HAP-1 (cell line): ENCODE results near the gene MMP27.

Experiments used
- DNase-seq, 2 experiments: peaks; one replicate each; pipeline ENCODE4 v3.0.0-alpha.2; 2016 to 2020; ENCODE audit warnings: low spot score in 2 of 2
- H3K27me3 ChIP-seq: fragments of 250-450 bp; sonication (Bioruptor Pico); 2 replicates; pipeline ENCODE4 v1.5.1; 2020; ENCODE audit warnings: low read depth, mild to moderate bottlenecking, moderate library complexity
- H3K36me3 ChIP-seq: fragments of 250-450 bp; sonication (Bioruptor Pico); replicated peaks from 2 replicates; pipeline ENCODE4 v1.5.1; 2020; ENCODE audit warnings: mild to moderate bottlenecking
- H3K4me1 ChIP-seq: fragments of 250-450 bp; sonication (Bioruptor Pico); 2 replicates; pipeline ENCODE4 v1.5.1; 2020; ENCODE audit warnings: mild to moderate bottlenecking
- H3K4me3 ChIP-seq: fragments of 250-450 bp; sonication (Bioruptor Pico); 2 replicates; pipeline ENCODE4 v1.5.1; 2020; ENCODE audit warnings: mild to moderate bottlenecking, moderate library complexity
- H3K9me3 ChIP-seq: fragments of 250-450 bp; sonication (Bioruptor Pico); 2 replicates; pipeline ENCODE4 v1.5.1; 2020; ENCODE audit warnings: mild to moderate bottlenecking, moderate library complexity
- in situ Hi-C: fragments of 300-500 bp; cut with MboI; formaldehyde crosslinking; loops from 3 replicates; pipeline ENCODE4 v1.14.3; 2020; ENCODE audit warnings: low sequenced_read_pairs, inconsistent platforms, mixed read lengths

The MMP27 gene

DNA sequence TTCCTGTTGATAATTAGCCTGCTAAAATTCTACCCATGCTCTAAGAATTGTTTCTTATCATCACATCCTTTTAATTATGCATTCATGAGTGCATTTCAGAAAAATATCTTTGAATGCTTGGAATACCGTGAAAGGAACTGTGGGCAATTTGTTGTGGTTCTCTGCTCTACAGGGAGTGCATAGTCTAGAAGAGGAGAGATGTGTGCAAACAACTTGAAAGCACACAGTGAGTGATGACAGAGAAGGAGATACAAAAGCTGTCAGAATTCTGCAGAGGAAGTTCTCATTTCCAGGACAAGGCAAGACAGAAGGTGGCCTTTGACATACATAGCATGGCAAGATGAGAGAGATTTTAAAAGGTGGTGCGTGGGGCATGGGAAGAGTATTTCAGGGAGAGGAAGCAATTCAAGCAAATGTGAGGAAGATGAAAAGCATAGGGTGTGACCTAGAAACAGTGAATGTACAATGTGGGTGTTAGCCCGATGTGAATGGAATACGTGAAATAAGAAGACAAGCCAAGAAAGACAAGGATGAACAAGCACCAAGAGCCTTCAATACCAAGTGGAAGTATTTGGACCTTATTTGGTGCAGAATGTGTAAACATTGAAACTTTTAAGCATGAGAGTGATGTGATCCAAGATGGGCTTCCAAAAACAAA, 14.2 kb upstream of the MMP27 start:
- no peak for DNase-seq
- H3K4me1 ChIP-seq: no peaks in the 10 kb centered on the region
- H3K4me3 ChIP-seq: no peak overlapping the region
- H3K36me3 ChIP-seq: no peaks in the 10 kb centered on the region
- peaks cover 6% of the 10 kb centered on the region; the same call in 1 of the 2 replicates for H3K27me3 ChIP-seq
- H3K9me3 ChIP-seq: no peaks in the 10 kb centered on the region
- in situ Hi-C loops: no loop called here

DNA sequence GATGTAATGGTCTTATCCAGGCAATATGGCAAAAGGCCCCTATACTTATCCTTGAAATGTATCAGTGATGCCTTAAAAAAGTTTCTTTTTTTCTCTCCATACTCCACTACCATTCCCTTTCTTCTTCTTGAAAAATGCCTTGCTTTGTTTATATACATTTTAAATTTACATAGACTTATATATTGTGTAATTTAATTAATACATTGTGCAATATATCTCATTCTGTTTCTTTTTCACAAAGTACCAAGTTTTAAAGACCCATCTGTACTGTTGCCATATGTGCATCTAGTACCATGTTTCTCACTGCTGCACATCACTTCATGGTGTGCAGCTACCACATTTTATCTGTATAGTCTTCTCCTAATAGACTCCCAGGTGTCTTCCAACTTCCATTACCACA, 11.7 kb upstream of the MMP27 start:
- Histone ChIP-seq H3K9me3 (no peaks in the 10 kb centered on the region), H3K36me3 (no peaks in the 10 kb centered on the region), H3K4me1 (no peaks in the 10 kb centered on the region), H3K4me3 (no peak overlapping the region), H3K27me3 (peaks cover 18% of the 10 kb centered on the region)
- no peak for DNase-seq
- in situ Hi-C loops: no loop called here

DNA sequence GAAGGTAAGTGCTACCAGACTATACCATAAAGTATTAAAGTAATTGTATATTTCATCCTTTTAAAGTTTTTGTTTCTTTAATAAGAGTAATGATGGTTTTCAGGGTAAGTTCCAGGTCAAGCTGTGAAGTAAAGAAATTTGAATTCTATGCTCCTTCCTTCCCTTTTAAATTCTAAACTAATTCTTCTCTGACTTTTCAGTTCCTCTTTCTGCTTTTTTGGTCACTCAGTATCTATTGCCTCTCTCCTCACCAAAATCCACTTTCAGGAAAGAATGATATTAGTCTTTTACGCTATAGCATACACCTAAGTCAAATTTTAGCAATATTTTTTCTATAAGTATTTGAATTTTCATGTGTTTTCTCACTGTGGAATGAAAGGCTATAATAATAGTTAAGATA, 11.0 kb upstream of the MMP27 start:
- peaks cover 18% of the 10 kb centered on the region for H3K27me3 ChIP-seq
- no peak for DNase-seq
- no peak overlapping the region for H3K4me3 ChIP-seq
- no peaks in the 10 kb centered on the region for H3K36me3 ChIP-seq
- in situ Hi-C loops: no loop called here
- no peaks in the 10 kb centered on the region for H3K4me1 ChIP-seq
- H3K9me3 ChIP-seq: no peaks in the 10 kb centered on the region

DNA sequence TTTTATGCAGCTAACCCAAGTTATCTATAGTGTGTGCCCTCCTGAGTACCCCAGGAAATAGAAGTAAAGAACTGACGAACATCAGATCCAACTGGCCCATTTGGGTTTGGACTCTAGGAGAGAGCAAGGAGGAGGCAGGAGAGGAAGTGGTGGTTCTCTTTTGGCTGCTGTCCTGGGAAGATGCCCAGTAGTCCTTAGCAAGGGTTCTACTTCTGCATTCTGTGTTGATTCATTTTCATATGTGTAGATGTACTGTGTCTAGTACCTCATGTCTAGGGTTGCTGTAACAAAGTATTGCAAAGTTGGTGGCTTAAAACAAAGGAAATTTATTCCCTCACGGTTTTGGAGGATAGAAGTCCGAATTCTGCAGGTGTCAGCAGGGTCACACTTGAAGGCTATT, 6.6 kb upstream of the MMP27 start:
- Histone ChIP-seq H3K36me3 (no peaks in the 10 kb centered on the region), H3K27me3 (peaks cover 18% of the 10 kb centered on the region), H3K4me1 (no peaks in the 10 kb centered on the region), H3K9me3 (no peaks in the 10 kb centered on the region), H3K4me3 (no peak overlapping the region)
- DNase-seq: no peak
- in situ Hi-C loops: no loop called here

DNA sequence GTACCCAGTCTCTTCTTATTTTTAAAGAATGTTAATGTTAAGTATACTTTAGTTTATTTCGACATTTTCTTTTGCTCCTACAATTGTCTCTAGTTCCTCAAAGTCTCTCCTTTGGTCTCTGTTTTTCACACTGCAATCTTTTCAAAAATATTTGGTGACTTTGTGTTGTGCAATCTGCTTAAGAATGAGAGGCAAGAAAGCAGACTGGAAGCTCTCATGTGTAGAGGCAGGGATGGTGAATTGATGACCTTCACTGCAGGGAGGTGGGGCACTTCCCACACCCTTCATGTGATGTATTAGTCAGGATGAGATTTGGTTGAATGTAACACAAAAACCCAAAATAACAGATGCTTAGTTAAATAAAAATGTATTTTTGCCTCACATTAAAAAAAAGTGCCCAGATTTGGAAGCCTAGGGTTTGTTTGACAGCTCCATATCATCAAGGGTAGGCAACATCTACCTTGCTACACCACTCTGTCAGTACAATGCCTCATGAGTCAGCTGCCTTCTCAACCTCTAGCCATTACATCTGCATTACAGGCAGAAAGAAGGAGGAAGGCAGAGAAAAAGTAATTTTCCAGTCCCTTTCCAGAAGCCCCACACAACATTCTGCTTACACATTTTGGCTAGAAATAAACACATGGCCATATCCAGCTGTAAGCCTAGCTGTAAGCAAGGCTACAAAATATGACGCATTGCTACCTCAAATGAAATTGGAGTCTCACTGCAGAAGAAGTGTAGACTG, 3.8 kb upstream of the MMP27 start:
- Histone ChIP-seq H3K36me3 (no peaks in the 10 kb centered on the region), H3K4me1 (no peaks in the 10 kb centered on the region), H3K27me3 (peaks cover 14% of the 10 kb centered on the region), H3K4me3 (no peak overlapping the region), H3K9me3 (no peaks in the 10 kb centered on the region)
- in situ Hi-C loops: no loop called here
- DNase-seq: no peak

DNA sequence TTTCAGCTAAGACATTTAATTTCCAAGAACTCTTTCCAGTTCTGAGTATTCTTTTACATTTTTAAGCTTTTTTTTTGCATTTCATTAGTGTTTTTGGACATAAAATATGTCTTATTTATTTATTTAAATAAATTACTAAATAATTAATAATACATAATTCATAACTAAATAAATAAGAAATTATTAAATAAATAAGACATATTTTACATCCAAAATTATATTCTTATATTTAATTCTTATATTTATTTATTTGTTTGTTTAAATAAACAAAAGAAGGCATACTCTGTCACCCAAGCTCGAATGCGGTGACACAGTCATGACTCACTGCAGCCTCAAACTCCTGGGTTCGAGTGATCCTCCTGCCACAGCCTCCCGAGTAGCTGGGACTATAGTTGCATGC, 3.1 kb upstream of the MMP27 start:
- in situ Hi-C loops: no loop called here
- no peaks in the 10 kb centered on the region for H3K36me3 ChIP-seq

DNA sequence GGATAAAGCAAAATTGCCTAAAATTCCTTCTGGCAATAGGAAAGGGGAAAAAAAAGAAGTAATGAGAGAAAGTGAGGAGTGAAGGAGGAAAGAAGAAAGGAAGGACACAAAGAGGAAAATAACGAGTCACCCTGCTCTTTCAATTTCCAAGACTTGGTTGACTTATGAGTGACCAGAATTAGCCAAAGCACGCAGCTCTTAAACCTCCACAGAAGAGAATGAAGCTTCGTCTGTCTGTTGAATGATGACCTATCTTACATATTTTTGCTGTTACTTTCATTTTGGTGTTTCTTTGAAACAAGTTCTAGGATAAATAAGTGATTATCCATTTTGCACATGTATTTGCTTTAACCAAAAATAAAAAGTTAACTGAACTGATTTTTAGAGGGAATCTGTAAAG, 728 bp downstream of the MMP27 start:
- DNase-seq: no peak
- Histone ChIP-seq H3K9me3 (no peaks in the 10 kb centered on the region), H3K36me3 (no peaks in the 10 kb centered on the region), H3K4me1 (no peaks in the 10 kb centered on the region), H3K27me3 (peaks cover 2% of the 10 kb centered on the region; the same call in 1 of the 2 replicates), H3K4me3 (no peak overlapping the region)
- in situ Hi-C loops: no loop called here

More for the DNA sequence above, 3.1 kb upstream of the MMP27 start:
- H3K27me3 ChIP-seq: peaks cover 7% of the 10 kb centered on the region; the same call in 1 of the 2 replicates
- H3K4me3 ChIP-seq: no peak overlapping the region
- H3K9me3 ChIP-seq: no peaks in the 10 kb centered on the region
- DNase-seq: no peak
- no peaks in the 10 kb centered on the region for H3K4me1 ChIP-seq

DNA sequence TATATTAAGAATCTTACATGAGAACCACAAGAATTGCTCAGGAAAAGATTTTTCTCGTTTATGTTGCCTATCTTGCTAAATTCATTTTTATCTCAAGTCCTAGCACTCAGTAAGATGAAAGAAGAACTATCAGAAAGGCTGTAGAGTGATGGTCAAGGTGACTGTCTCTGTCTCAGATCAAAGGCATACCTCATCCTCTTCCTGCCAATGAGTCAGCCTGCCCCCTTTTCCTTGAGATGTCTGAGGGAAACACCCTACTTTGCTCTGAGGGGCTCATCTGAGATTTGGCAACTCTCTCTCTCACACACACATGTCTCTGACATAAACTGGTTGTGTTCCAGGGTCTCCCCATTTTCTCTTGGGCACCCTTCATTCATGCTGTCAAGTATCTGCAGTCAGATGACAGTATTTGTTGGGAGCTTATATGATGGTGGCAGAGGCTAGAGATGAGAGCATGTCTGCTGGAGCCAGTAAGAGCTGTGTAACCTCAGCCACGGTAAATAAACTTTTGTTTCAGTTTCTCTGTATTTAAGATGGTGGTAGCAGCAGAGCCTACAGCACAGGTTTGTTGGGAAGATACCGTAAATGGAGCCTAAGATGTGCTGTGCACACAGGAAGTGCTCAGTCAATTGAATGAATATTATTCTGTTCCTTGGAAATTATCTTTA, 1.6 kb downstream of the MMP27 start:
- Histone ChIP-seq H3K9me3 (no peaks in the 10 kb centered on the region), H3K27me3 (peaks cover 2% of the 10 kb centered on the region; the same call in 1 of the 2 replicates), H3K4me3 (no peak overlapping the region), H3K4me1 (no peaks in the 10 kb centered on the region), H3K36me3 (no peaks in the 10 kb centered on the region)
- no peak for DNase-seq
- in situ Hi-C loops: no loop called here

DNA sequence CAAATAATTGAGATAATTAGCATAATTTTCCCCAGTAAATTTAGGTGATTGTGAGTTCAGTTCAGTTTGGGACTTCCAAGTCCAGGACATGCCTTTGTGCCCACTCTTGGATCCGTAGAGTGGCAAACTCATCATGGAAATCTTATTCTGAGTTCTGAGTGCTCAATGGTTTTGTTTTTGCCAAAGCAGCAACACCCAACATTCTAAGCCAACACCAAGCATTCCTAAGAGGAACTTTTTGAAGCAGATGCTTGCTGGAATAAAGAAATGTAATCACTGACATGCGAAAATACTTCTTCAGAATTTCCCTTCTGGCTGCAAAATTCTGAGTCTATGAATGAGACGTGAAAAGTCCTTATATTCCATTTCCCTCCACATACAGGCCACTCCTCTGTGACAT, 10.4 kb downstream of the MMP27 start:
- H3K4me1 ChIP-seq: no peaks in the 10 kb centered on the region
- H3K9me3 ChIP-seq: no peaks in the 10 kb centered on the region
- no peak for DNase-seq
- in situ Hi-C loops: no loop called here
- peaks cover 13% of the 10 kb centered on the region; the same call in 1 of the 2 replicates for H3K27me3 ChIP-seq
- H3K36me3 ChIP-seq: no peaks in the 10 kb centered on the region
- H3K4me3 ChIP-seq: no peak overlapping the region

DNA sequence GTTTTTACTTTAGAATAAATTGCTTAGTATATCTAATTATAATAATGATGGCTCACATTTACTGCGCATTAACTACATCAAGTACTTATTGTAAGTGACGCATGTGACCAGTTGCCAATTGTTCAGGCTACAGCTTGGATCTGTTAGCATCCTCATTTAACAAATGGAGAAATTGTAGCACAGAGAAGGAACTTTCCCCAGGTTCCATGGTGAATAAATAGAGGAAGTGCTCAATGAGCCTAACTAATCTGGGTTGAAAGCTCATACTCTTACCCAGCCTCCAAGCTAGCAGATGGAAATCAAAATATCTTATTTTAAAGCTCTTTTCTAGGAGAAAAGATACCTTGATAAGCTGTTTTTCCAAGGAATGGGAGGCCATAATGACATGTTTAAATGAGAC, 19.8 kb downstream of the MMP27 start:
- Histone ChIP-seq H3K9me3 (no peaks in the 10 kb centered on the region; the same call in 1 of the 2 replicates), H3K27me3 (no peaks in the 10 kb centered on the region), H3K4me1 (peaks cover 12% of the 10 kb centered on the region), H3K36me3 (no peaks in the 10 kb centered on the region), H3K4me3 (no peak overlapping the region)
- no peak for DNase-seq
- in situ Hi-C loops: no loop called here

DNA sequence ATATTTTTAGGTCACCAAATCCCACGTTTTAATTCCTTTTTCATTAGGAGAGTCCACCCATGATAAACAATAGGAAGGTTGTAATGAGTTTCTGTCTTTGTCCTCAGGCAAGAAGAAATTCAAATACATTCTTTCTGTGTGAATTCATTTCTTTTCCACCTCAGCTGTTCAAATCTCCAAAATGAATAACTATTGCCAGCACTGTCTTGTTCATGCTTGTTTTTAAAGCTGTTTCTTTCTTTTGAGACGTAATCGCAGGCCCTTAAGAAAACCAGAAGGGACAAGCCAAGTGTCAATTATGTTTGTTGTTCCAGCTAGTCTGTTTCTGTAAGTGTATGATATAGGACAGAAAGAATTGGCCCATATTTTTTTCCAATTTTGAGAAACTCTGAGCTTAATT, 20.2 kb downstream of the MMP27 start:
- in situ Hi-C loops: no loop called here
- H3K9me3 ChIP-seq: no peaks in the 10 kb centered on the region; the same call in 1 of the 2 replicates
- no peak overlapping the region for H3K4me3 ChIP-seq
- H3K4me1 ChIP-seq: peaks cover 12% of the 10 kb centered on the region
- DNase-seq: peak in 1 of 2 experiments; percentile 36
- H3K27me3 ChIP-seq: no peaks in the 10 kb centered on the region
- H3K36me3 ChIP-seq: no peaks in the 10 kb centered on the region

DNA sequence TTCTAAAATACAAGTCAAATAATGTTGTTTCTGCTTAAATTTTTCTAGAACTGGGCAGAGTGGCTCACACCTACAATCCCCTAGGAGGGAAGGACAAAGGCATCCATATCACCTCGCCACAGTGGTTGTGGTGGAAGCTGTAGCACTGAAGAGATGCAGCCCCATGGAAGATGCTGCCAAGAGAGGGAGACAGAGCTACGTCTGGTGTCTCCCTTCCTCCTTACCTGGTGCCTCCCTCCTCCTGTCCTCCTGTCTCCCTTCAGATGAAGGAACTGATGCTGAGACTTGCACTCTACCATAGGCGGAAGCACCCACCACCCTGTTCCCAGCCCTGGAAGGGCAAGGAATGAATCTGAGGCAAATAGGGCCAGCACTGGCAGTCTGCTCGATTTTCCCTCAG, 22.3 kb downstream of the MMP27 start:
- in situ Hi-C loops: no loop called here

DNA sequence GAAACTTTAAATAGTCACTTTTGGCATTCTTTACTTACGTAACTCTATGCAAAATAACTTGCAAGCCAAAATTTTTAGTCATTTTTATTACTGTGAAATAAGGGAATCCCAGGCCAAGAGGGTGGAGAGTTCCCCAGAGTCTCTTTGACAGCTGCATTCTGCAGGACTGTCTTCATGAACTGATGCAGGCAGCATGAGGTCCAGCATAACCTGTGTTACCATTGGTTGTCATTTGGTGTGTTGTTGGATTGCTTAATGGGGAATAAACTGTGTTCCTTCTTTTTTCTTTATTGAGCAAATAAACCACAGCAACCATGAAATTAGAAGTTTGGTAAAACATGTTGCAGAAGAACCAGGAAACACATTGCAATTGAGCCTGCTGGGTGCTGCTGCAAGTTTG, 24.6 kb downstream of the MMP27 start:
- no peak overlapping the region for H3K4me3 ChIP-seq
- H3K27me3 ChIP-seq: no peaks in the 10 kb centered on the region
- in situ Hi-C loops: no loop called here
- no peak for DNase-seq
- no peaks in the 10 kb centered on the region; the same call in 1 of the 2 replicates for H3K9me3 ChIP-seq
- no peaks in the 10 kb centered on the region for H3K36me3 ChIP-seq
- peaks cover 19% of the 10 kb centered on the region for H3K4me1 ChIP-seq

More for the DNA sequence above, 22.3 kb downstream of the MMP27 start:
- Histone ChIP-seq H3K4me1 (peaks cover 12% of the 10 kb centered on the region), H3K36me3 (no peaks in the 10 kb centered on the region), H3K9me3 (no peaks in the 10 kb centered on the region; the same call in 1 of the 2 replicates), H3K4me3 (no peak overlapping the region), H3K27me3 (no peaks in the 10 kb centered on the region)
- no peak for DNase-seq

DNA sequence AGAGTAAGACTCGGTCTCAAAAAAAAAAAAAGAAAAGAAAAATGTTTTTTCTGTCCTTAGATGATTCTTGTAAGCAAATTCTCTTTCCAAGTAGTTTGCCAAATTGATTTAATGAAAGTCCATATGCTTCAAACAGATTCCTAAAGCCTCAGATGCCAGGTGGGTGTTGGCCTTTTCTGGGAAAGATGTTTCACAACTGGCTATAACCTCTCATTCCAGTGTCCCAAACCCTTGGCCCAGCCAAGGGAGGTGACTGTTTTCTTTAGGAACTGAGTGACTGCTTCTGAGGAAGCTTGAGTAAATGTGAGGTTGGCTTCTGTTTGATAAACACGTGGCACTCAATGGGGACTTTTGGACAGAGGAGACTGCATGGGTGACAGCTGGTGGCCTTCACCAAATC, 27.5 kb downstream of the MMP27 start:
- H3K4me1 ChIP-seq: peaks cover 9% of the 10 kb centered on the region
- DNase-seq: no peak
- H3K4me3 ChIP-seq: no peak overlapping the region
- H3K27me3 ChIP-seq: no peaks in the 10 kb centered on the region
- H3K9me3 ChIP-seq: no peaks in the 10 kb centered on the region
- no peaks in the 10 kb centered on the region for H3K36me3 ChIP-seq
- in situ Hi-C loops: no loop called here
